DND-41 (cell line): ENCODE measurements around the gene FGF12.

Experiments
- ATAC-seq: fragments of 200-7000 bp; cut with Tn5 transposase; 3 replicates; pipeline ENCODE4 v1.9.1; 2021; ENCODE audit warnings: low read depth; ENCODE audit not compliant: insufficient read depth
- DNase-seq: peaks from one replicate; pipeline ENCODE4 v3.0.0-alpha.2; 2020
- H2AFZ ChIP-seq: 2 replicates; pipeline ENCODE4 v1.6.0; 2012; ENCODE audit warnings: low read depth, low read length
- H3K27ac ChIP-seq: 2 replicates; pipeline ENCODE4 v1.5.1; 2012; ENCODE audit warnings: low read length, inconsistent platforms
- H3K27me3 ChIP-seq: fragments of 200-600 bp; sonication (generic); 2 replicates; pipeline ENCODE4 v1.6.0; 2012; ENCODE audit warnings: low read length, mild to moderate bottlenecking, inconsistent platforms; ENCODE audit not compliant: insufficient read depth, poor library complexity
- H3K36me3 ChIP-seq: 2 replicates; pipeline ENCODE4 v1.5.1; 2012; ENCODE audit warnings: low read length, inconsistent platforms; ENCODE audit not compliant: insufficient read depth
- H3K4me1 ChIP-seq: 2 replicates; pipeline ENCODE4 v1.5.1; 2012; ENCODE audit warnings: mild to moderate bottlenecking, low read length; ENCODE audit not compliant: insufficient read depth
- H3K4me2 ChIP-seq: 2 replicates; pipeline ENCODE4 v1.6.0; 2012; ENCODE audit warnings: mild to moderate bottlenecking, moderate library complexity, low read length, inconsistent platforms; ENCODE audit not compliant: insufficient read depth
- H3K4me3 ChIP-seq, 2 experiments: fragments of 200-600 bp in 1 of 2; shearing (Covaris generic) in 1 of 2; 2 replicates each; pipeline ENCODE4 v1.5.1; 2012 to 2016; ENCODE audit warnings: inconsistent platforms in 2 of 2, low read length in 2 of 2, mild to moderate bottlenecking in 2 of 2, low read depth in 1 of 2, moderate library complexity in 1 of 2
- H3K79me2 ChIP-seq: 2 replicates; pipeline ENCODE4 v1.6.0; 2012; ENCODE audit warnings: low read length, inconsistent platforms; ENCODE audit not compliant: insufficient read depth
- H3K9ac ChIP-seq: 2 replicates; pipeline ENCODE4 v1.6.0; 2012; ENCODE audit warnings: low read depth, mild to moderate bottlenecking, inconsistent platforms, low read length, moderate library complexity
- H3K9me3 ChIP-seq: 2 replicates; pipeline ENCODE4 v1.5.1; 2012; ENCODE audit warnings: low read length, moderate library complexity, mild to moderate bottlenecking, inconsistent platforms; ENCODE audit not compliant: insufficient read depth, severe bottlenecking
- H4K20me1 ChIP-seq: 2 replicates; pipeline ENCODE4 v1.6.0; 2012; ENCODE audit warnings: low read length; ENCODE audit not compliant: insufficient read depth
- CTCF ChIP-seq: IDR thresholded peaks from 2 replicates; pipeline ENCODE4 v1.5.1; 2012; ENCODE audit warnings: borderline replicate concordance, low read length, moderate library complexity, mild to moderate bottlenecking; ENCODE audit not compliant: poor library complexity, severe bottlenecking; ENCODE audit errors: extremely low read depth
- EZH2 ChIP-seq: IDR thresholded peaks from 3 replicates; pipeline ENCODE4 v1.6.1; 2012; ENCODE audit warnings: borderline replicate concordance, low read depth, mild to moderate bottlenecking, moderate library complexity, low read length, inconsistent platforms; ENCODE audit not compliant: severe bottlenecking

The FGF12 gene

GRCh38 chr3:192444791-192445106, 282.6 kb downstream of the FGF12 start:
- no peak for ATAC-seq
- Histone ChIP-seq H3K4me3 (no peak overlapping the region), H3K27ac (no peak overlapping the region), H3K9ac (no peak overlapping the region), H4K20me1 (no peaks in the 10 kb centered on the region), H3K9me3 (no peaks in the 10 kb centered on the region), H2AFZ (no peak overlapping the region), H3K36me3 (no peaks in the 10 kb centered on the region), H3K4me2 (no peak overlapping the region), H3K27me3 (no peaks in the 10 kb centered on the region), H3K4me1 (no peaks in the 10 kb centered on the region), H3K79me2 (no peaks in the 10 kb centered on the region)
- DNase-seq: no peak
- TF ChIP-seq EZH2 (no peak), CTCF (no peak)

GRCh38 chr3:192444096-192444790, 283.1 kb downstream of the FGF12 start:
- ATAC-seq (peak; percentile 85), DNase-seq (peak; percentile 51)
- Histone ChIP-seq H3K4me3 (no peak overlapping the region), H3K4me1 (no peaks in the 10 kb centered on the region), H3K9ac (no peak overlapping the region), H3K36me3 (no peaks in the 10 kb centered on the region), H2AFZ (no peak overlapping the region), H3K79me2 (no peaks in the 10 kb centered on the region), H4K20me1 (no peaks in the 10 kb centered on the region), H3K4me2 (no peak overlapping the region), H3K27ac (no peak overlapping the region), H3K27me3 (no peaks in the 10 kb centered on the region), H3K9me3 (no peaks in the 10 kb centered on the region)
- peak; percentile 97 for TF ChIP-seq CTCF
- TF ChIP-seq EZH2: no peak

GRCh38 chr3:192435241-192435640, 292.1 kb downstream of the FGF12 start:
- Histone ChIP-seq H3K79me2 (no peaks in the 10 kb centered on the region), H3K9ac (no peak overlapping the region), H3K4me2 (no peak overlapping the region), H4K20me1 (no peaks in the 10 kb centered on the region), H3K27ac (no peak overlapping the region), H3K4me3 (no peak overlapping the region), H3K36me3 (no peaks in the 10 kb centered on the region), H3K27me3 (no peaks in the 10 kb centered on the region), H3K4me1 (no peaks in the 10 kb centered on the region), H3K9me3 (no peaks in the 10 kb centered on the region), H2AFZ (no peak overlapping the region)
- DNase-seq: no peak
- TF ChIP-seq CTCF (no peak), EZH2 (no peak)
- ATAC-seq: no peak

GRCh38 chr3:192434186-192434585, 293.2 kb downstream of the FGF12 start:
- Histone ChIP-seq H3K36me3 (no peaks in the 10 kb centered on the region), H3K9me3 (no peaks in the 10 kb centered on the region), H3K4me3 (no peak overlapping the region), H2AFZ (no peak overlapping the region), H3K27me3 (no peaks in the 10 kb centered on the region), H4K20me1 (no peaks in the 10 kb centered on the region), H3K27ac (no peak overlapping the region), H3K79me2 (no peaks in the 10 kb centered on the region), H3K4me2 (no peak overlapping the region), H3K9ac (no peak overlapping the region), H3K4me1 (no peaks in the 10 kb centered on the region)
- ATAC-seq (no peak), DNase-seq (no peak)
- TF ChIP-seq CTCF: no peak
- no peak for TF ChIP-seq EZH2
